Transverse colon (tissue), 3 donors: ENCODE measurements around the gene GNAO1.

Experiments used
- CTCF ChIP-seq, 5 experiments: fragments of 200-600 bp in 3 of 5; fragments of 450-650 bp in 2 of 5; sonication (generic) in 3 of 5; IDR thresholded peaks; 1 replicate in 2 of 5; 2 replicates in 3 of 5; pipeline ENCODE4 v1.5.1; 2016 to 2017; ENCODE audit warnings: antibody characterized with exemption in 5 of 5, inconsistent platforms in 3 of 5, mild to moderate bottlenecking in 2 of 5, moderate library complexity in 1 of 5
- POLR2A ChIP-seq: fragments of 450-650 bp; IDR thresholded peaks from one replicate; pipeline ENCODE4 v1.6.1; 2016; ENCODE audit warnings: antibody characterized with exemption, mild to moderate bottlenecking, moderate library complexity

DNA sequence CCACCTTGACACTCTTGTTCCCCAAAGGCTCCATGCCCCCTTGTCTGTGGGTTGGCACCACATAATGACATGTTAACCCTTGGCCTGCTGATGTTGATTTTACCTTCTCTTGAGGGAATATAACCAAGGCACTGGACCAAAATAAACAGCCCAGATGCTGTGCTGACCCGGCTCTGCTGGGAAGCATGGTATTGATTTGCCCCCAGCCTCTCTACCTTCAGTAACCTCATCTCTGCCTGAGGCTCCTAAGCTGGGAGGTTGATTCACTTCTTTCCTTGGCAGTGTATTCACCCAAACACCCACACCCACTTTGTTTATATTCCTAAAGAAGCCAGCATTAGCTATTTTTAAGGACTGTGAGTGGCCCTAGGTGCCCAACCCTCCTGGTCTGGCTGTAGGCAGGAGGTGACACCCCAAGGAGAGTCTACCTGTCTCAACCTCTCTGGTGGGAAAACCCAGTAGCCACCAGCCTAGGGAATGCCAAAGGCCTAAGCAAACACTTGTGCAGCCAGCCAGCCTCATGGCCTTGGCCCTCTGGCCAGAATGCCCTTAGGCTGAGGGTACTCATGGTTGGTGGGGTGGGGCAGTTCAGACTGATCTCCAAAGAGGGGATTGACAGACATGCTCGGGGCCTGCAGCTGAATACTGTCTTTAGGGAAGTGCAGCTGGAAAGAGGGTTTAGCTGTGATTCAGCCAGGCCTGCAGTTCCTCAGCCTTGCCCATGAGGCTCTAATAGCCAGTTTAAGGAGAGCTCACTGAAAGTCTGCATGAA is 42.7 kb downstream of the GNAO1 start:
- TF ChIP-seq CTCF (IDR thresholded peaks at IDR 0.05) (no peak), POLR2A (no peak)
